OCI-M2 (cell line): ENCODE results near the gene PTTG1IP.

Experiments
- DNase-seq: peaks from one replicate; lab custom pipeline; 2025; ENCODE audit not compliant: unreplicated experiment; lab: John Stamatoyannopoulos, UW

Gene PTTG1IP

GRCh38 chr21:44896561-44897286, 23.2 kb upstream of the PTTG1IP start:
- no peak for DNase-seq

GRCh38 chr21:44895859-44896258, 22.4 kb upstream of the PTTG1IP start:
- DNase-seq, result no peak

GRCh38 chr21:44894687-44895302, 21.3 kb upstream of the PTTG1IP start:
- no peak for DNase-seq

GRCh38 chr21:44893948-44894656, 20.6 kb upstream of the PTTG1IP start:
- DNase-seq, result no peak

- no peak for DNase-seq
These were observed 19.7 kb upstream of the PTTG1IP start for GRCh38 chr21:44893278-44893556.

- no peak for DNase-seq
These were observed 19.2 kb upstream of the PTTG1IP start for GRCh38 chr21:44892536-44893277.

GRCh38 chr21:44892095-44892494, 18.6 kb upstream of the PTTG1IP start:
- no peak for DNase-seq

- no peak for DNase-seq
These were observed 18.1 kb upstream of the PTTG1IP start for GRCh38 chr21:44891631-44892031.

- DNase-seq, result no peak
These were observed 17.6 kb upstream of the PTTG1IP start for GRCh38 chr21:44890961-44891541.

- DNase-seq, result no peak
These were observed 16.9 kb upstream of the PTTG1IP start for GRCh38 chr21:44890338-44890931.

GRCh38 chr21:44889625-44890337, 16.3 kb upstream of the PTTG1IP start:
- no peak for DNase-seq

GRCh38 chr21:44888581-44889550, 15.4 kb upstream of the PTTG1IP start:
- DNase-seq, result no peak

- no peak for DNase-seq
These were observed 14.5 kb upstream of the PTTG1IP start for GRCh38 chr21:44887807-44888580.

GRCh38 chr21:44887126-44887806, 13.8 kb upstream of the PTTG1IP start:
- DNase-seq, result no peak

- DNase-seq, result no peak
These were observed 12.9 kb upstream of the PTTG1IP start for GRCh38 chr21:44886113-44887075.

- DNase-seq, result no peak
These were observed 12.1 kb upstream of the PTTG1IP start for GRCh38 chr21:44885615-44886014.

- no peak for DNase-seq
These were observed 10.6 kb upstream of the PTTG1IP start for GRCh38 chr21:44884097-44884496.
